ENCODE results near the gene ADARB2.
"Not testable (repeated sequence)": the region's sequence is repeated elsewhere in the genome, so short reads cannot be mapped to it uniquely, and the experiment has no call there.

Gene ADARB2

DNA sequence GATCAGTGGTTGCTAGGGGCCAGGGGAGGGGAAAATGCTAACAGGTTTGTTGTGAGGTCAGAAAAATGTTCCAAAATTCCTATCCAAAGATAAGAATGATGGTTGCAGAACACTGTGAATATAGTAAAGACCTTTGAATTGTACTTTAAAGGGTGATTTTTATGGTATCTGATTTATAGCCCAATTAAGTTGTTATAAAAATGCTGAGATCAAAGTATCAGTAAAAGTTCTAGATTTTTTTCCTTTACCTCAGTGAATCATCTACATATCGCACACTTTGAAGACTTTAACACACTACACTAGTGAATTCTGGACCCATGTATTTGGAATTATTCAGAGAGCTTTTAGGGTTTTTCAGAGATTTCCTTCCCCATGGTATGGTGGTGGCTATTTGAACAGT, 405.8 kb downstream of the ADARB2 start:
- Mint-ChIP-seq H3K4me3 (no peak overlapping the region), H3K36me3 (no peaks in the 10 kb centered on the region), H3K4me1 (no peaks in the 10 kb centered on the region), H3K27ac (no peak overlapping the region), H3K9me3 (no peaks in the 10 kb centered on the region)
- DNase-seq (ENCODE audit: low spot score in 2 of 2) = no peak
- no peak for ATAC-seq

- Mint-ChIP-seq H3K9me3 (no peaks in the 10 kb centered on the region), H3K4me1 (no peaks in the 10 kb centered on the region), H3K4me3 (no peak overlapping the region), H3K27ac (no peak overlapping the region), H3K36me3 (no peaks in the 10 kb centered on the region)
- DNase-seq (ENCODE audit: low spot score in 2 of 2) (no peak), ATAC-seq (no peak)
Observed at GRCh38 chr10:1329622-1330021, 407.7 kb downstream of the ADARB2 start.

DNA sequence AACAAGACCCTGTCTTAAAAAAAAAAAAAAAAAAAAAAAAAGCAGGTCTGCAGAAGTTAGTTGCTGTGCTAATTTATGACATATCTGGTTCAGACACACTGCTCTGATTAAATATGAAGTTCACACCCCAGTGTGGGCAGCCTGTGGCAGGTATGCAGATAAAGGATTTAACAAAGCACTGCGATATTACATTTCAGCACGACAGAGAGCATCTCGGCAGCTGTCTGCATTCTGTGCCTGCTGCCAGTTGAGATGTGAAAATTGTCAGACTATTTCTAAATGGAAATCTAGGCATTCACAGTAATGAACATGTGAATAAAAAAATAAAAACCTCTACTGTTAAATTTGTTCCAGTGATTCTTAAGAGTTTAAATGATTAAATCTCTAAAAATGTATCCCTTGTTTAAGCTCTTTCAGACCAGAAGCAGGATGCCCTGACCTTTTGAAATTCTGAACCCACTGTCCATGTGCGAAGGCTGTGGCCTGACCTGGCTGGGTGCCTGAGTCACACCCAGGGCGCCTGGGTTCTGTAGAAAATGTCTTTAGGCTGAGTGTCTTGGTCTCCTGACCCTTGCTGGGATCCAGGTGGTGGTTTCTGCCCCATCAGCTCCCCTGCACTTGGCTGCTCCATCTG, 408.2 kb downstream of the ADARB2 start:
- Mint-ChIP-seq H3K4me1 (no peaks in the 10 kb centered on the region), H3K27ac (no peak overlapping the region), H3K4me3 (no peak overlapping the region), H3K9me3 (no peaks in the 10 kb centered on the region), H3K36me3 (no peaks in the 10 kb centered on the region)
- no peak for DNase-seq (ENCODE audit: low spot score in 2 of 2)
- ATAC-seq = no peak

GRCh38 chr10:1328161-1328823, 409.0 kb downstream of the ADARB2 start:
- Mint-ChIP-seq H3K27ac (peak overlapping the region; percentile 54), H3K9me3 (no peaks in the 10 kb centered on the region), H3K36me3 (no peaks in the 10 kb centered on the region), H3K4me1 (no peaks in the 10 kb centered on the region), H3K4me3 (no peak overlapping the region)
- ATAC-seq = no peak
- DNase-seq (ENCODE audit: low spot score in 2 of 2) = no peak

DNA sequence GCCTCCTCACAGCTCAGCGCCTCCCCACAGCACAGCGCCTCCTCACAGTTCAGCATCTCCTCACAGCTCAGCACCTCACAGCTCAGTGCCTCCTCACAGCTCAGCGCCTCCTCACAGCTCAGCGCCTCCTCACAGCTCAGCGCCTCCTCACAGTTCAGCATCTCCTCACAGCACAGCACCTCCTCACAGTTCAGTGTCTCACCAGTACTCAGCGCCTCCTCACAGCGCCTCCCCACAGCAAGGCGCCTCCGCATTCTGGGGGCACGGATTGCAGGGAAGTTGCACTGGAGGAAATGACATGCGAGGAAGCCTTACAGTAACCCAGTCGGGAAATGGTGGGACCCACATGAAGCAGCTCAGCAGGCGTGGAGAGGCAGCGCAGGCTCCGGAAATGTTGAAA, 409.6 kb downstream of the ADARB2 start:
- no peaks in the 10 kb centered on the region for H3K4me1 Mint-ChIP-seq
- H3K36me3 Mint-ChIP-seq = no peaks in the 10 kb centered on the region
- H3K9me3 Mint-ChIP-seq = no peaks in the 10 kb centered on the region
- DNase-seq (ENCODE audit: low spot score in 2 of 2) = no peak
- no peak overlapping the region for H3K4me3 Mint-ChIP-seq
- peak overlapping the region; percentile 54 for H3K27ac Mint-ChIP-seq
- ATAC-seq = no peak

- ATAC-seq; DNase-seq (ENCODE audit: low spot score in 2 of 2); H3K36me3 Mint-ChIP-seq; H3K9me3 Mint-ChIP-seq; H3K4me3 Mint-ChIP-seq; H3K27ac Mint-ChIP-seq; H3K4me1 Mint-ChIP-seq: not testable (repeated sequence)
Observed at GRCh38 chr10:1326514-1326913, 410.8 kb downstream of the ADARB2 start.

- Mint-ChIP-seq H3K4me3 (no peak overlapping the region), H3K27ac (no peak overlapping the region), H3K4me1 (no peaks in the 10 kb centered on the region), H3K9me3 (no peaks in the 10 kb centered on the region), H3K36me3 (no peaks in the 10 kb centered on the region)
- DNase-seq (ENCODE audit: low spot score in 2 of 2) (no peak), ATAC-seq (no peak)
Observed at GRCh38 chr10:1324903-1325302, 412.4 kb downstream of the ADARB2 start.

- DNase-seq (ENCODE audit: low spot score in 2 of 2) (no peak), ATAC-seq (peak; percentile 92)
- H3K27ac Mint-ChIP-seq = no peak overlapping the region
- H3K4me1 Mint-ChIP-seq = no peaks in the 10 kb centered on the region
- H3K9me3 Mint-ChIP-seq = no peaks in the 10 kb centered on the region
- H3K4me3 Mint-ChIP-seq = no peak overlapping the region
- no peaks in the 10 kb centered on the region for H3K36me3 Mint-ChIP-seq
Observed at GRCh38 chr10:1323951-1324350, 413.4 kb downstream of the ADARB2 start.

DNA sequence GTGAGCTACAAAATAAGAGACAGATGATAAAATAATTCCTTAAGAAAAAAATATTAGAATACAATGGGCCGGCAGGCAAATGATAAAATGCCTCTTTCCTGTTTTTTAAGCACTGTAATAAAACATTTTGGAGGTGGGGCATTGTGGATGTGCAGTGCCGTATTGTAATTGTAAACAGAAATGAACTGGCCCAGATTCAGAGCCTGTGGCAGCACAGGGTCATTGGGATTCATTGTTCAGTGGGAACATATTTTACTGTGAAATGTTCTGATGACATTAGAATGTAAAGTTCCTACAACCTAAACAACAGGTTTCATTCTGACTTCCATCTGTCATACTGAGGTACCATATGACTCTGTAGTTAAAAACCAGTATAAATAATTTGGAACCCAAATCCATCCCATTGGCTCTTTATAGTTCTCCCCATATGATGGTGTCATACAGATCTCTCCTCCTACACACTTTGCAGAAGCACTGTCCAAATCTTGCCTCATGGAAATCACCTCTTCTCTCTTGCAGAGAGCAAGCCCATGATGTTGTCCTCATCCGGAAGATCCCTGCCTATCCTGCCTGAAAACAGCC, 416.5 kb downstream of the ADARB2 start:
- peak; percentile 67 for ATAC-seq
- Mint-ChIP-seq H3K9me3 (no peaks in the 10 kb centered on the region), H3K27ac (no peak overlapping the region), H3K36me3 (no peaks in the 10 kb centered on the region), H3K4me1 (no peaks in the 10 kb centered on the region), H3K4me3 (no peak overlapping the region)
- DNase-seq (ENCODE audit: low spot score in 2 of 2) = no peak

DNA sequence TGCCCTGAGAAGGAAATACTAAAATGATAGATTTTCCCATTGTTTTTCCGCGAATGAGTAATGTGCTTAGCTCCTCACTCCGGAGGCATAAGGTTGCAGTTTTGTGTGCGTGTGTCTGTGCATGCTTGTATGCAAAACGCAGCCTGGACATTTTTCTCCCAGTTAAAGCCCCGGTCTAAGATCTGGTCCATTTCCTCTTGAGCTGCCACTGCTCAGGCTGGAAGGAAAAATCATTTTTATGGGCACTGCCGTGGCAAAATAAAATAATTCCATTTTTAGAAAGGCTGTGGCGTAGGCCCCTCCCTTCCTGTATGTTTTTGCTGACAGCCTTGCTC, 420.5 kb downstream of the ADARB2 start:
- Mint-ChIP-seq H3K4me1 (no peaks in the 10 kb centered on the region), H3K4me3 (no peak overlapping the region), H3K36me3 (no peaks in the 10 kb centered on the region), H3K27ac (no peak overlapping the region), H3K9me3 (no peaks in the 10 kb centered on the region)
- DNase-seq (ENCODE audit: low spot score in 2 of 2) (no peak), ATAC-seq (no peak)

GRCh38 chr10:1316121-1316808, 421.1 kb downstream of the ADARB2 start:
- DNase-seq (ENCODE audit: low spot score in 2 of 2) (no peak), ATAC-seq (no peak)
- no peaks in the 10 kb centered on the region for H3K36me3 Mint-ChIP-seq
- no peak overlapping the region for H3K27ac Mint-ChIP-seq
- no peaks in the 10 kb centered on the region for H3K9me3 Mint-ChIP-seq
- H3K4me1 Mint-ChIP-seq = no peaks in the 10 kb centered on the region
- H3K4me3 Mint-ChIP-seq = no peak overlapping the region

GRCh38 chr10:1315178-1315577, 422.1 kb downstream of the ADARB2 start:
- Mint-ChIP-seq H3K4me1 (no peaks in the 10 kb centered on the region), H3K4me3 (no peak overlapping the region), H3K9me3 (no peaks in the 10 kb centered on the region), H3K36me3 (no peaks in the 10 kb centered on the region), H3K27ac (no peak overlapping the region)
- no peak for DNase-seq (ENCODE audit: low spot score in 2 of 2)
- ATAC-seq = no peak

GRCh38 chr10:1311726-1312125, 425.6 kb downstream of the ADARB2 start:
- Mint-ChIP-seq H3K4me3 (no peak overlapping the region), H3K4me1 (no peaks in the 10 kb centered on the region), H3K36me3 (no peaks in the 10 kb centered on the region), H3K27ac (no peak overlapping the region), H3K9me3 (no peaks in the 10 kb centered on the region)
- no peak for ATAC-seq
- DNase-seq (ENCODE audit: low spot score in 2 of 2) = no peak

DNA sequence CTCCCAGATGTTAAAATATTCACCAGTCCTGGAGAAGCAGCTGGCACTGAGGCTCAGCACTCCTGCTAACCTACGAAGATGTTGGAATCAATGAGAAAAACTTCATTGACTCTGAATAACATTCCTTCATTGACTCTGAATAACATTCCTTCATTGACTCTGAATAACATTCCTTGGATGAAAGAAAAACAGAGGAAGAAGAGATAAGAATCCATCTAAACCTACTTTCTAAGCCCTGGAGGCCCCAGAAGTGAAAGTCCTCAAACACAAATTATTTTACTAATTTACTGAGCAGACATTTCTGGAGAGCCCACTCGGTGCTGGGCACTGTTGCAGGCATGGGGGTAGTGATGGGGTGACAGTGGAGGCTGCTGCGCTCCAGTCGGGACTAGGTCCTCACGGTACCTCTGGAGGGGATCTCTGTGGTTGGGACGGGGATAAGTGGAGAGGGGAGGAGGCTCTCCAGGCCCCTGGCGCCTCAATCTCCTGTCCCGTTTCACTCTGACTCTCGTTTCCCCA, 427.0 kb downstream of the ADARB2 start:
- no peaks in the 10 kb centered on the region for H3K4me1 Mint-ChIP-seq
- no peaks in the 10 kb centered on the region for H3K9me3 Mint-ChIP-seq
- no peak overlapping the region for H3K27ac Mint-ChIP-seq
- DNase-seq (ENCODE audit: low spot score in 2 of 2) (no peak), ATAC-seq (no peak)
- H3K4me3 Mint-ChIP-seq = no peak overlapping the region
- no peaks in the 10 kb centered on the region for H3K36me3 Mint-ChIP-seq

DNA sequence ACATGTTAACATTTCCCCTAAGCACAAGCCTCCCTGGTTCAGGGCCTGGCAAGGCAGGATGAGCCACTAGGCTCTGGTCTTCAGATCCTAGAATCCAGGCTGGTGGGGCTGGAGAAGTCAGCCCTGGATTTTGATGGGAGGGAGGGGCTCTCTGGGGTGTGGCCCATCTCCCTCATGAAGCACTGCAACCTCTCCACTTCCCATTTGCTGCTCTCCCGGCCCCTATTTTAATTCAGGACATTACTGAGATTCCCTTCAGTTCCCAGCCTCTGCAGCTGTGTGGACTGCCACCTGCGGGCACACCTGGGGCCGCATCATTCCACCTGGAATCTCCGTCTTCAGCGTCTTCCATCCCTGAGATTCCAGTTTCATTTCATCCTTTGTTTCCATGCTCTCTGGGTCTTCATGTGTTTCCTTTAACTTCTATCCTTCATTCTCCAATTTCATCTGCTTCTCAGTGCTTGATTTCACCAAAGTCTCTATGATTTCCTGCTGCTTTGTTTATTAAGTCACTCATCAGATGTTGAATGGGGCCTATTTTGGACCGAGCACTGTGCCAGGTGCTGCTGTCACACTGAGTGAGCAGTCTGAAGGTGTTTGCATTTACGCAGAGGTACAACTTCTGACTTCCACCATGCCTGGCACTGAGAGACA, 427.6 kb downstream of the ADARB2 start:
- no peak for ATAC-seq
- no peak for DNase-seq (ENCODE audit: low spot score in 2 of 2)

More for the DNA sequence above, 427.6 kb downstream of the ADARB2 start:
- Mint-ChIP-seq H3K9me3 (no peaks in the 10 kb centered on the region), H3K4me3 (no peak overlapping the region), H3K4me1 (no peaks in the 10 kb centered on the region), H3K36me3 (no peaks in the 10 kb centered on the region), H3K27ac (no peak overlapping the region)
